ENCODE results near the gene MLNR. TPM values are rescaled to one million over a fixed set of nuclear protein-coding genes. Genes with fewer than 3 reads are reported as not detected.
A peak's percentile ranks its signal among the peaks of the same experiment; 100 is the strongest.

Gene MLNR
- total RNA-seq, 2 donors from 2014 or later = 0.45 TPM; not detected in 1

- Histone ChIP-seq H3K9me3 (no peaks in the 10 kb centered on the region), H3K27ac (no peak overlapping the region), H3K4me1 (replicated peaks) (no peaks in the 10 kb centered on the region), H3K4me3 (no peak overlapping the region), H3K36me3 (no peaks in the 10 kb centered on the region), H3K27me3 (replicated peaks; ENCODE audit: insufficient read depth) (no peaks in the 10 kb centered on the region)
- TF ChIP-seq CTCF (IDR thresholded peaks at IDR 0.05) = no peak
- no peak for TF ChIP-seq POLR2A (IDR thresholded peaks at IDR 0.05)
- no peak for TF ChIP-seq POLR2AphosphoS5 (IDR thresholded peaks at IDR 0.05)
- DNase-seq (ENCODE audit: low spot score) = no peak
- intact Hi-C loops (cut with DNase I) = no loop called here
- 91% methylated on average over 6 of the region's 6 CpGs for WGBS
Observed at GRCh38 chr13:49235856-49236431, 15.8 kb downstream of the MLNR start.

- Histone ChIP-seq H3K27ac (no peak overlapping the region), H3K9me3 (no peaks in the 10 kb centered on the region), H3K27me3 (replicated peaks; ENCODE audit: insufficient read depth) (no peaks in the 10 kb centered on the region), H3K36me3 (no peaks in the 10 kb centered on the region), H3K4me3 (no peak overlapping the region), H3K4me1 (replicated peaks) (no peaks in the 10 kb centered on the region)
- DNase-seq (ENCODE audit: low spot score) = no peak
- WGBS = 93% methylated on average over 2 of the region's 2 CpGs
- intact Hi-C loops (cut with DNase I) = no loop called here
- no peak for TF ChIP-seq POLR2AphosphoS5 (IDR thresholded peaks at IDR 0.05)
- TF ChIP-seq CTCF (IDR thresholded peaks at IDR 0.05) = no peak
- no peak for TF ChIP-seq POLR2A (IDR thresholded peaks at IDR 0.05)
Observed at GRCh38 chr13:49238621-49239020, 18.5 kb downstream of the MLNR start.

GRCh38 chr13:49240017-49240416 is 19.9 kb downstream of the MLNR start:
- no peaks in the 10 kb centered on the region for H3K27me3 ChIP-seq (replicated peaks; ENCODE audit: insufficient read depth)
- WGBS = 44% methylated on average over 4 of the region's 4 CpGs
- no peak for TF ChIP-seq POLR2AphosphoS5 (IDR thresholded peaks at IDR 0.05)
- TF ChIP-seq CTCF (IDR thresholded peaks at IDR 0.05) = peak in 2 of 4 experiments; percentile 32 to 33
- DNase-seq (ENCODE audit: low spot score) = no peak
- intact Hi-C loops (cut with DNase I) = no loop called here
- H3K9me3 ChIP-seq = no peaks in the 10 kb centered on the region
- no peak overlapping the region for H3K27ac ChIP-seq
- no peaks in the 10 kb centered on the region for H3K36me3 ChIP-seq
- H3K4me1 ChIP-seq (replicated peaks) = no peaks in the 10 kb centered on the region
- no peak overlapping the region for H3K4me3 ChIP-seq

GRCh38 chr13:49241296-49241695 is 21.2 kb downstream of the MLNR start:
- TF ChIP-seq POLR2AphosphoS5 (IDR thresholded peaks at IDR 0.05) (no peak), POLR2A (IDR thresholded peaks at IDR 0.05) (no peak)
- no peaks in the 10 kb centered on the region for H3K9me3 ChIP-seq
- no peak overlapping the region for H3K4me3 ChIP-seq
- intact Hi-C loops (cut with DNase I) = no loop called here
- 94% methylated on average over 7 of the region's 7 CpGs for WGBS
- H3K4me1 ChIP-seq (replicated peaks) = no peaks in the 10 kb centered on the region
- H3K36me3 ChIP-seq = no peaks in the 10 kb centered on the region
- no peak for DNase-seq (ENCODE audit: low spot score)
- no peaks in the 10 kb centered on the region for H3K27me3 ChIP-seq (replicated peaks; ENCODE audit: insufficient read depth)
- H3K27ac ChIP-seq = no peak overlapping the region

DNA sequence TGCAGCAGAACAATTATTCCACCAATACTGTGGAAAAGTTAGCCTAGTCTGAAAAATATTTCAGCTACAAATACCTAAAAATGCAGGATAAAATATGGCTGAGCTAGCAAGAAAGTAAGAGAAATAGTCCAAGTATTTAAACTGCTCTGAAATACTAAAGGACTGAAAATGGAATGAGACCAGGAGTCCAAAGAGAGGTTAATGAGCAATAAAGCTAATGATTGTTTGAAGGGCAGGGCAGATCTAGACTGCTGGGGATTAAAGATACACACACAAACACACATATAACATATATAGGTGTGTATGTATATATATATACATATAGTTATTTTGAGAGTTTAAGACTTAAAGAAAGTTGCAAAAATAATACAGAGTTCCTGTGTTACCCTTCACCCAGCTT is 25.0 kb downstream of the MLNR start:
- no peaks in the 10 kb centered on the region for H3K4me1 ChIP-seq (replicated peaks)
- no peaks in the 10 kb centered on the region for H3K36me3 ChIP-seq
- H3K27me3 ChIP-seq (replicated peaks; ENCODE audit: insufficient read depth) = no peaks in the 10 kb centered on the region
- H3K9me3 ChIP-seq = no peaks in the 10 kb centered on the region
- TF ChIP-seq POLR2AphosphoS5 (IDR thresholded peaks at IDR 0.05) = no peak
- no peak for TF ChIP-seq CTCF (IDR thresholded peaks at IDR 0.05)
- TF ChIP-seq POLR2A (IDR thresholded peaks at IDR 0.05) = no peak
- no peak overlapping the region for H3K27ac ChIP-seq
- no peak for DNase-seq (ENCODE audit: low spot score)
- no peak overlapping the region for H3K4me3 ChIP-seq
- intact Hi-C loops (cut with DNase I) = loop anchor here (5.0 kb wide), 1 partner anchor 268 kb away; the partner anchor contains the start of gene FNDC3A
